ENCODE results near the gene HS6ST3.

HS6ST3 gene

DNA sequence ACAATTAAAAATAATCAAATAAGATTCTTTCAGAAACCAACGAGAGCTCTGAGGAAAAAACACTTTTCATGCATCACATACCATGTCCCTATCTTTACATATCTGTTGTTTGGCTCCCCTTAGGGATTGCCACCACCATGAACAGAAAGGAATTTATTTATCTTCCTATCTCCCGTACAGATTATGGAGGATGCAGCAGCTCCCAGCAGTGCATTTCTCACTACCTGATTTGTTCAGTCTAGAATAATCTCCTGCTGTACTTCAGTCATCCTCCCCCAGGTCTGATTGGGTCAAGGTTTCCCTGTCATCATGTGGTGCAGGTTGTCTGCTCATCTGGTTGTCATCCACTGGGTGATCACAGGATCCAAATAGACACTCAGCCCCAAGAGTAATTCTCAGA is 453.1 kb downstream of the HS6ST3 start:
- no peak for DNase-seq (ENCODE audit: low spot score)

DNA sequence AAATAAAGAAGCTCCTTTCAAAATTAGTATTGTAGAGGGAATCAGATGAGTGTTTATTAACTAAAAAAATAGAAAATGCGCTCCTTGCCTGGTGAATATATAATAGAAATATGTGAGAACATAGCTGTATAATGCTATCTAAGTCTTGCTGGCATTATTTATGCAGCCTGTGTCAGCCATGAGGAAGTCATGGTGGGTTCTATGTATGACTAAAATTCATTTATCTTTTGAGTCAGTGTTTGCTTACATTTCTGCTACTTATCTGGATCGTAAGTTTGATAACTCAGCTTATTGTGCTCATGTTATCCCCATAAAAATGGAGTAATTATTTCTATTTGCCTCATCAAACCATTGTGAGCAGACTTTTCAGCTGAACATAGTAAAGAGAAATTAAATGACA is 455.1 kb downstream of the HS6ST3 start:
- DNase-seq (ENCODE audit: low spot score) = no peak

DNA sequence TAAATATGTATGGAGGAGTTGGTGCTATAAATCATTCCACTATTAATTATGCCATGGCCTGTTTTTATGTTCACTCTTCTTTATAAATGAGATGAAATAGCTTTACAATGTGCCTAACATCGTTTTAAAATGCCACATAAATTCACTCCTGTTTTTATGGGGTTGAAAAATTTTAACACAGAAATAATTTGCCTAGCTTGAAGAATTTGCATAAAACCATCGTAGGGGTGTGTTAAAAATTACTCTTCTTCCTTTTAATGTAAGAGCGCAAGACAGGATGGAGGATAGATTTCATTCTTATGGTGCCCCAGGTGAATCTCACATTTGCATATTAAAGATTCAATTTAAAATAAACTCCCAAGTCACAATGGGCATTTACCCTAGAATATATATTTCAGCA is 456.6 kb downstream of the HS6ST3 start:
- DNase-seq (ENCODE audit: low spot score) = no peak

DNA sequence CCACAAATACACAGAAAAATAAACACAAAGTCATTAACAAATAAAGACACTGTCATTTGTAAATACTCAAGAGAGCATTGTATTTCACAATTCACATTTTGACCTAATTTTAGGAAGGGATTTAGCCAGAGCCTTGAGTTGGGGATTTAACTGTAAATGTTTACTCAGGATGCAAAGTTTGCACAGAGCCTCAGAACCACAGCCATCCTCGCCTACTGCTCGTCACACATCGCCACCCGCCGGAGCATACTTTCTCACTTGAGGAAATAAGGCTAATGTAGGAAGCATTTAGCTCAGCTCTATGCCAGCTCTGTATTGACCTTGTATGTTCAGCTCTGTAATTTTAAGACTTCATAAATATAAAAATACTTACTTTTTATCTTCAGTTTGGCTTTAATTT is 461.6 kb downstream of the HS6ST3 start:
- no peak for DNase-seq (ENCODE audit: low spot score)

DNA sequence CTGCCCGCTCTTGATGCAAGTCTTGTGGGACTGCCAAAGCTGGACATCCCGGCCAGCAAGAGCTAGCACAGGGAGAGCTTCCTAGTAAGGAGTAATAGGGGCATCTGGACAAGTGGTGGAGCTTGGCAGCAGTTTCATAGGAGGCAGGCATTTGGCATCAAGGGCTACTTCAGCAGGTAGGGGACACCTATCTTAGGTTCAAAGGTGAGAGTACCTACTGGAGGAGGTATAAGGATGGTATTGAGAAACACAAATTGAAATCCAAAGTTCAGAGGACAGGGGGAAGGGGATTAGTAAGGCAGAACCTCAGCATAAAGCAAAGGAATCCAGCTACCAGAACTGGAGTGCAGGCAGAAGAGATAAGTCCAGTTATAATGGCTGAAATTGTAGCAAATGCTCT is 462.7 kb downstream of the HS6ST3 start:
- no peak for DNase-seq (ENCODE audit: low spot score)

DNA sequence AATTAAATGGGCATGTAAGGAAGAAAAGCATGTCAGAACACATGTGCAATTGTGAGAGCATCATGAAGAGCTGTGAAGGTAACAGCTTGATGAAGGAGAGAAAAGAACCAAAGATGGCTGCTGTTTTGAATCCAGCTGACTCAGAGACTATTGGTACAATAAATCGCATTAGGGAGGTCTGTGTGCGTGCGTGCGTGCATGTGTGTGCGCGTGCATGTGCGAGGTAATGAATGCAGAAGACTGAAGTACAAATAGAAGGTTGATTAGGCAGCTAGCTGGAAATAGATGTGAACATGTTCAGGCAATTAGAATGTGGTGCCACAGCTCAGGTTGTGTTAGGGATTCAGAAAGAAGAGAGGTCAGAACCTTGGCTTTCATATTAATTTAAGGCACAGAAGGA is 463.9 kb downstream of the HS6ST3 start:
- no peak for DNase-seq (ENCODE audit: low spot score)

DNA sequence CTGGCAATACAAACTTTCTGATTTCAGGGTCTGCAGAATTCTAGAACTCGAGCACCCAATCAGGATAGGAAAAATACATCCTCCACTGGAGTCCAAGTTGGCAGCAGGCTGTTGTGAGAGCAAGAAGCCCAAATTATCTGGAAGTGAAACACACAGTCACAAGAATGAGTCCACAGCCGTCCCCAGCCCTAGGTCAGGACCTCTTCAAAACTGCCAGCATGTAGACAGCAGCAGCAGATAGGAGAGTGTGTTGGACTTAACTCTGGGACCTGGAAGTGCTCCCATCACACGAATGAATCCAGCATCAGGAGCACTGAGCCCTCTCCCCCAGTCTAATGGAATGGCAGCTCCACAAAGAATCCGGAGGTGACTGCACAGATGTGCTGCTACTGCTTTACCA is 483.7 kb downstream of the HS6ST3 start:
- DNase-seq (ENCODE audit: low spot score) = no peak

DNA sequence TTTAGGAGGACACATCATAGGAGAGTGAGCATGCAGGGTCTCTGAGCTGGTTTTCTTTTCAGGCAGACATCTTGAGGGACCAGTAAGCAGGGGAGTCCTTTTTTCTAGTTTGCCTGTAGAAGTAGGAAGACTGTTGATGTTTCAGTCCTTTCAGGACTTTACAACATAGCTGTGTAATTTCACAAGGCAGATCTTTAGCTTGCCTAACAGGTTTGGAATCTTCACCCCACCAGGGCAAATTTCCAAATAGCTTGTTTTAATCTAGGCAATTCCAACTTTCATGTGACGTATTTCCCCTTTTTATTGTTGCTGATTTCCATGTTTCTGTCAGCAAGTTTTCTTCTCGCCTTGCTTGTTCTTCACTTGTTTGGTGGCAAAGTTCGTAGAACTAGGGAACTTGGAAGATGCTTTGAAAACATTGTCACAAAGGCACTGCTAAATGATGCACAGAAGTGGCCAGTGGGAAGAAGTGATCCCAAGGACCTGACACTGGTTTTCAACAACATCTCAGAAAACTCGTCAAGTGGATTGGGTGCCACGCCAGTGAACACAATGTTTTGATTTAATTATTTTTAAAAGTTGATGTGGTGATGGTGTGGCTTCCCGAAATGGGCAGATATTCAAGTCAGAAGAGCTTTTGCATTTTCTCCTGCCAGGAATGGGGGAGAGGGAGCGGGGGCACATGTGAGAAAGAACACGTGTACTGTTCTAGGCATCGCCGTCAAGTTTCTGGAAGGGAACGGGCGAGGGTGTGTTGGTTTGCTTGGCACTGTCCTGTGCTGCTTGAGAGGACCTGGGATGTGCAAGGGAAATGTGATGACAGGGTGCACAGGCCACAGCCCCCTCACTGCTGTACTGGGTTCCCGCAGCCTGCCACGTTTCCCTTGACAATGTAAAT is 485.8 kb downstream of the HS6ST3 start:
- no peak for DNase-seq (ENCODE audit: low spot score)

DNA sequence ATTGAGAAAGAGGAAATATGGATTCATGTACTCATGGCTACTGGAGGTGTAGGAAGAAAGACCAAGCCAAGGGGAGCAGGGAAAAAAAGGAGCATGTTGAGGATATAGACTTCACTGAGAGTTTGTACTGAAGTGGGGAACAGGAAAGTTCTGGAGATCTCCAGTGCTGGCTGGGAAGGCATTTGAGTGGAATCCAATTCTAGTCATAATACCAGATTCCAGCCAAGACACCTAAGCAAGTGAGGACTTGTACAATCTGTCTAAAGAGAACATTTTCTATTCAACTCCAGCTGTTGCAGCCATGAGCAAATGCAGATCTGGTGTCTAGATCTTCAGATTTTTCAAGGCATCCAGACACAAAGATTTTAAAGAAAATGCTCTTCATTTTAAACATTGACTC is 491.8 kb downstream of the HS6ST3 start:
- DNase-seq (ENCODE audit: low spot score) = no peak

DNA sequence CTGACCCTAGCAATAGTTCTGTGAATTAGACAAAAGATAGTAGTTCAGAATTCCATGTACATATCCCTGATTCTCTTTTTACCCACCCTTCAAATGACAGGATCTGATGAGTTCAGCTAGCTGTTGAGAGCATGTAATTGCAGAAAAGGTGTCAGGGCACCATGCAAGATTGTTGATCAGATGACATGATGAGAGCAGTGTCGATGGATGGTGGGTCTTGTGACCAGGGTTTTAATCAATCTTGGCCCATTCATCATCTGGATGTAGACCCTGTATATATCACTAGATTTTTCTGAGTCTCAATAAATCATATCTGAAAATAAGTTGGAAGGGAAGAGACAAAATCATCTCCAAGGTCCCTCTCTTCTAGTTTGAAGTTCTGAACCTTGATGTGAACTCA is 525.3 kb downstream of the HS6ST3 start:
- DNase-seq (ENCODE audit: low spot score) = no peak

DNA sequence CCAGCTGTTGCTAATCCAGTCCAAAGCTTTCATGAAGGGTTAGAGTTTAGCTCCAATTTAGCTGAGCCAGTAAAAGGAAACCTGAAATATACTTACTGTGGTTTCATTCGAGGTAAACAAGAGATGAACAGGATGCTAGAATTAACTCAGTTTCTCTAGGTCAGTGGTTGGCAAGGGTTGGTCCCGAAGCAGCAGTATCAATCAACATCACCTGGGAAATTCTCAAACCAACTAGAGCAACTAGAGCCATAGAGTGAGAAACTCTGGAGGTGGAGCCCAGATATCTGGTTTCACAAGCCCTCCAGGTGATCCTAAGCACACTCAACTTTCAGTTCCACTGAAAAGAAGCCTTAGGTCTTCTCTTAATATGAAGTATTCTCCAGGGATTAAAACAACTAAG is 527.6 kb downstream of the HS6ST3 start:
- no peak for DNase-seq (ENCODE audit: low spot score)

DNA sequence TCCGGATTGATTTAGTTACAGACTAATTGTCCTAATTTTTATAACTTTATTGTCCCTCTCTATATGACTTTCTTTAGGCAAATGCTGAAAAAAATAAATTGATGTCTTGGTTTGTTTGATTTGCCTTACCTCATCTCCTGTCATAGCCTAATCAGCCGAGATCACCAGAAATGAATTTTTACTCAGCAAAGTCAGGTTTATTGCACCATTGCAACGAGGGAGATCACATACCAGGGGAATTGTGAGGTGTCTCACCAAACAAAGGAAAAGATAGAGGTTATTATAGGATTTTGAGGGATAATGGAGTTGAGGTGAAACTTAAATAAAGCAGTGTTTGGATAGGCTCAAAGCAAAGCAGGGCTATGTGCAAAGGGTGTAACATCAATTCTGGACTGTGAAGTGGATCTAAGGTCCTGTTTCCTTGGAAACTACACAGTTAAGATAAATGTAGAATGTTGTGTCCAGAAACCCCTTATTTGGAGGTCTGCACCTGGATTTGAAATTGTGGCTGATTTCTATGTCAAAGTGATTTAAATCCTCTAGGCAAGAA is 531.8 kb downstream of the HS6ST3 start:
- no peak for DNase-seq (ENCODE audit: low spot score)

DNA sequence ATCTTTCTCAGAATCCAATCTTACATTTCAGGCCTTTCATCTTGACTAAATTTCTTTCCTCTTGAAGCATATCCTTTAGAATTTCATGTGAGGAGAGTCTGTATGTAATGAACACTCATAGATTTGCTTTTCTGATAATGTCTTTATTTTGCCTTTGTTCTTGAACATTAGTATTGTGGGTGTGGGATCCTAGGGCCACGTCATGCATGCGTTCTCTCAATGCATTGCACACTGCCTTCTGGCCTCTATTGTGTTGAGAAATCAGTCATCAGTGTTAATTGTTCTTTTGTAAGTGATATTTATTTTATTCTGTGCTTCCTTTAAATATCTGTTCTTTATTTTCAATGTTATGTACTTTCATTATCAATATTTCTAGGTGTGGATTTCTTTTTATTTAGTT is 539.4 kb downstream of the HS6ST3 start:
- DNase-seq (ENCODE audit: low spot score) = no peak

DNA sequence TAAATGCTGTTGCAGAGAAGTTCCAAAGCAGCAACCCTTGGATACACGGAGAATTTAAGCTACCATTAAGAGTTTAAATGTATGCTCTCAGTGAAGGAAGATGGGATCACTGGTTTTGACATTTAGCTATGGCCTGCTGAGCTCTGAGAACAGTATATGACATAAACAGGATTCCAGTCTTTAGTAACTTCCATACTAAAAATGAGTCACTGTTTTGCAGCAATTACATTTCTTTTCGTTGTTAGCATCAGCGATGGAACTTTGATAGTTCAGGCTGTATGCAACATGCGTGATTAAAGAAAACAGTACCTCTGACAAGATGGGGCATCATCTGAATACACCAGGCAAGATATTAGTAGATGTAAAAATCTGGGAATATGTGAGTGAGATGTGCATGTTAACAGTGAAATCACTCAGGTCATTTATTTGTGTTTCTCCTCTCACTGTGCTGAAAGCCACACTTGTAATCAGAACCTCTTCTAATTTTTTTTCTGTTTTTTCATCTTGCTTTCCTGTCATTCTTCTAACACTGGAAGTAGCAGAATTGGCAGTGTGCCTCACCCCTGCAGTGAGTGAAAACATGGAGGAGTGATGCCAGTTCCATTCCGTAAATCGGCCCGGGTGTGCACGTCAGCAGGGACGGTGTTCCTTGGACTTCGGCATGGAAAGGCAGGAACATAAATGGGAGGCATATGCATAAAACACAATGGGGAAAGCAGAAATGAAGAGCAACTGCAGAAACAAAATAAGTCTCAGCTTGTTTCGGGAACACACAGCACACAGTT is 542.8 kb downstream of the HS6ST3 start:
- DNase-seq (ENCODE audit: low spot score) = no peak

DNA sequence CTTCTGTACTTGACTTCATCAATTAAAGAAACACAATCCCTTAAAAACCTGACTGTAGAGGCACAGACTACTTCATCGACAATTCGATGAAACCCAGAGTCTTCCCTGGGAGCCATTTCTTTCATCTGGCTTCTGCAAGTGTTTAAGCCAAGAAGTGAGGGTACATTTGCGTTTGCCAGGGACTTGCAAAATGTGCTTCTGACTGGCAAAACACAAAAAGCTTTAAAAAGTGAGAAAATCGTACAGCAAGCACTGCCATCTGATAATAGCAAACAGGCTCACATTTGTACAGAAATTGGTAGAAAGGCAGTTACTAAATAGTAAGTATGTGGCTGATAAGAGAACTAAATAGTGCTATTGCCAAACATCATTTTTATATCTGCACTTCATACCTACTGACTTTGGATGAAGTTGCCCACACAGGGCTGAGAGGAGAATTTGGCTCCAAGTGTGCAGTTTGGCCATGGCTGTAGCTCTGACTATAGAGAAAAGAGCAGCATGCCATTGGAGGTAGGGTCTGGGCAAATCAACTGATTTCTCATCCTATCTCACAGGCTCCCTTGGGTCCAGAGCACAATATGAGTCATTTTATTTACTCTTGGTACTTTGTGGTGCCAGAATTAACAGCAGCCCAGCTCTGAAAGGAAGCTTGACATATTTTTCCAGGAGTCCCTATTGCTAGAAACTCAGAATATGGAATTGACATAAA is 546.2 kb downstream of the HS6ST3 start:
- DNase-seq (ENCODE audit: low spot score) = no peak

DNA sequence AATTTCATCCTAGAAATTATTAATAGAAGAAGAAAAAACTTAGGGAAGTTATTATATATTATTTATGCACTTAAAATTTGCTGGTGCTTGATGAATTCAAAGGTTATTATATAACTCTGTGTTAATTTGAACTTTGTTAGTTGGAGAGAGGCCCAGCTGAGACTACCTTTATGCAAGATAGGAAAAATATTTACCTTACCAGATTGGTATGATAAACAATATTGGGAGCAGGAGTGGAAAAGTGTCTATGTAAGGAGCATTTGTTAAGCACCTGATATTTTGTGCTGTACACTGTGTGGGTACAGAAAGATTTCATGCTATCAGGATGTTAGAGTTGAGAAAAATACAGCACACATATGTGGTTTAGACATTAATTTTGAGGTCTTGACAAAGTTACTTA is 547.1 kb downstream of the HS6ST3 start:
- no peak for DNase-seq (ENCODE audit: low spot score)

DNA sequence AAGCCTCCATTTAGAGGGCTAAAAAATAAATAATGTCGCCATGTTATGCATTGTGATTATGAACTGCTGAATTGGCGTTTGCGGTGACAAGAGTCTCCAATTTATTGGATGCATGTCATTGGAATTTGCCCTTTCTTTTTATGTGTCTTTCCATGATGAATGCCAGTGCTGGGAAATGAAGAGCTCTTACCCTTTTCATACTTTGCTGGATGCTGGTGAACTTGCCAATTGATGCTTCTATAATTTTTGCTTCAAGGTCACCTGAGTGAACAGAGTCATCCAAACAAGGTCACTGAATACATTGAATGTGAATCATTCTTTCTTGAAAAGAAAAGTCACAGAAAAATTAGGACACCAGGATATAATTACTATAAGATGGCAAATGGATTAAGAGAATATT is 556.2 kb downstream of the HS6ST3 start:
- DNase-seq (ENCODE audit: low spot score) = no peak

DNA sequence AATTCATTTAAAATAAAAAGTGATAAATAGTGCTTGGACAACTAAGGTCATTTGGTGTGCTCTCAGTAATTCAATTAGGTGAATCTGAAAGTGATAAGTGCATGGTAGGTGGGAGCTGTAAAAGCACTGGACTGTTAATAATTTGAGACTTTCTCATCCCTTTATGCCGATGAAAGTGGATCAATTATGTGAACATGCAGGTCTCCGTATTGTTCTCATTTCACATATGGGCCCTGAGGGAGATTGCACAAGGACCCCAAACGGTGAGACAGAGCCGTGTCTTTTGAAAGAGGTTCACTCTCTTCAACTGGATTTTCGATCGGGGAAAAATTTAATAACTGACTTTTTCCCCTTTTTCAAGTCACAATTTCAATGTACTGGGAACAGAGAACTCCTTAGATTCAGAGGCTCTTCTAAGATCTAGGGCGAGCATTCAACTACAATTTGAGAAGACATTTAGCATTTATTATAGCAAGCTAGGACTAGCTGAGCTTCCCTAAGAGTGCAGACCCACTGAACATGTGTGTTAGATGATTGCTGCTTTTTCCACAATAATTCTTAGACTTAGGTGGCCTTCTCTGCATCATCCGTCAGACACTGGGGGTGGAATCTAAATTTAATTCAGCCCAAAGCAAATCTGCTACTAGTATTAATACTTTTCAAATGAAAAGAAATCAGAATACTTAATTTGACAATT is 556.8 kb downstream of the HS6ST3 start:
- DNase-seq (ENCODE audit: low spot score) = no peak

DNA sequence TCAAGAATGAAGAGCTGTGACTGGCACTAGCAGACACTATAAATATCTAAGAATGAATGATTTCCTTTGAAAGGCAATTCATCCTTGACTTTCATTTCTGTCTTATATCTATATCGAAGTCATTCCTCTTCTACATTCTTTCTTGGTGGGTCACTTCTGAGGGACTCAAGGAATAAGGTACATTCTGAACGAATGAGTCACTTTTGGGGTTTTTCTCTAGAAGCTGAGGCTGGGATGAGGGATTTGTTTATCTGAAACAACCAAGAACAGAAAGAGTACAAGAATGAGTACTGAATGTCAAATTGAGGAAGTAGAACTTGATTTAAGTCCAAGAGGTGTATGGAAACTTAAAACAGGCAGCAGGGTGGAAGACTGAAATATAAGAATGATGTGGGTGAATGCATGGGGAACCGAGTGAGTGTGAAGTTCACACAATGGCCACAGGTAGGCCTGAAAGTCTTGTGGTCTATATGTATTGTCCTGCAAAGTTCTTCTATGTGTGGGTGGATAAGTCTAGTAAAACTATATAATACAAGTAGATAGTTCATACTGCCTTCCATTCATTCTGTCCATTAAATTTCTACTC is 560.5 kb downstream of the HS6ST3 start:
- DNase-seq (ENCODE audit: low spot score) = no peak

DNA sequence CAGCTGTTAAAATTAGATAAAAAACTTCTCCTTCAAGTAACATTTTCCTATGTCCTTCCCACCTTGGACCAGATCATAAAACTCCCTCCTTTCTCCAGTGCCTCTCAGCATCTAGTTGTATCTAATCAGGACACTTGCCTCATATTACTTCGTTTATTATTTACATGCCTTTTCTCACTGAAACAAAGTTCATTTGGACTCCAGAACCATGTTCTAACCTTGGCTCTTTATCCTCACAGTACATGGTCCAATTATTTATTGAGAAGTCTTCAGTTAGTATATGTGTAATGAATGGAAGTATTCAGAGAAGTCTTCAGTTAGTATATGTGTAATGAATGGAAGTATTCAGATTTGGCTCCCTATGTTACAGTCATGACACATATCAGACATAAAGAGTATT is 561.7 kb downstream of the HS6ST3 start:
- DNase-seq (ENCODE audit: low spot score) = no peak

DNA sequence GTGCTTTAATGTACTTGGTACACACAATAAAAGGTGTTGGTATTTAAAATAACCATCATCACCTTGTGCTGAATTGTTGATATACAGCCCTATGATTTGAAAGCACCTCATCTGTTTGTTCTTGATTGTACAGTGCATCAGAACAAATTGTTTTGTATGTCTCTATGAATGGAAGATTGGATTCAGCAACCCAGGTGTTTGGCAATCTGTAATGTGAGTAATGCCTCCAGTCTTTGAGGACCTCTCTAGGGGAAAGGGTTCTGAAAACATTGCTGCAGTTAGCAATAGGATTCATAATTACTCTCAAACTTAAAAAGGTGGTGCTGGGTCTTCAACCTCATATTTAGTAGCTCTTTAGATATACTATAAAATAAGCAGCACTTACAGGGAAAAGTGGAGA is 562.6 kb downstream of the HS6ST3 start:
- DNase-seq (ENCODE audit: low spot score) = no peak

DNA sequence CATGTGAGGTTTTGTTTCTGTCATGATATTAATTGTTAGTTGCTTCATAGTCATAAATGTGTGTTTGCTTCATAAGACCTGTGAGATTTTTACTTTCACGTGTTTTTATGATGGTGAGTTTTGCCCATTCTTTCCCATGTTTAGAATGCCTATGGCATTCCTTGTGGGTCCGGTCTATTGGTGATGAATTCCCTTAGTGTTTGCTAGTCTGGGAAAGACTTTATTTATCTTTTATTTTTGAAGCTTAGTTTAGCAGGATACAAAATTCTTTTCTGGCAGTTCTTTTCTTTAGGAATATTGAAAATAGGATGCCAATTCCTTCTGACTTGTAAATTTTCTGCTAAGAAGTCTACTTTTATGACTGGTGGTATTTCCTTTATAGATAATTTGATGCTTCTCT is 571.7 kb downstream of the HS6ST3 start:
- DNase-seq (ENCODE audit: low spot score) = no peak

All from AG08395 (cell line).